Activated CD4-positive, CD25-positive, alpha-beta regulatory T cell treated with anti-CD3 and anti-CD28 coated beads, Interleukin-2, amount 50 U/mL, for 16 hours (primary cell): Measurements from ENCODE around the gene MAPK14.

ENCODE experiments used
- DNase-seq: peaks from one replicate; pipeline ENCODE4 v3.0.0-alpha.2; 2020; ENCODE audit warnings: low read depth, low spot score

MAPK14 gene

DNA sequence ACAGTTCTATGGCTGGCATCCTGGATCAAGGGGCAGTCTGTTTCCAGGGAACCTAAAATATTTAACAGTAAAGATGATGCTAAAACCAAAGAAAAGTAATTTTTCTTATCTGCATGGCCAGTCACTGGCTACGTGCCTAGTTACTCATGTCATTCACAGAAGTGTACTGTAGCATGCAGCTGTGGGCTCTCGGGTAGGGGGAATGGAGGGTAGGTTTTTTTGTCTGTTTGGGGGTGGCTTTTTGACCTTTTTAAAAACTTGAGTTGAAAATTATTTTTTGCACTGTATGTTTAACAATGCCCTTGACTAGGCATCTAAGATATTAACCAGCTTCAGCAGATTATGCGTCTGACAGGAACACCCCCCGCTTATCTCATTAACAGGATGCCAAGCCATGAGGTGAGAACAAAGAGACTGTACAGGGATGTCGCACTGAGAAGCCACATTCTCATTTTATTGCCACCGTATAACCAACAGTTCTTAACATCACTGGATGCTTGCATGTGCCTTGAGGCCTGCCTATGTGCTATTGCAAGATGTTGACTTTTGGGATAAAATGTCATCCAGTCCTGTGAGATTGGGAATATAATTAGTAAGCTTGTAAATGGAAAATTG, 72.4 kb downstream of the MAPK14 start:
- DNase-seq = no peak

DNA sequence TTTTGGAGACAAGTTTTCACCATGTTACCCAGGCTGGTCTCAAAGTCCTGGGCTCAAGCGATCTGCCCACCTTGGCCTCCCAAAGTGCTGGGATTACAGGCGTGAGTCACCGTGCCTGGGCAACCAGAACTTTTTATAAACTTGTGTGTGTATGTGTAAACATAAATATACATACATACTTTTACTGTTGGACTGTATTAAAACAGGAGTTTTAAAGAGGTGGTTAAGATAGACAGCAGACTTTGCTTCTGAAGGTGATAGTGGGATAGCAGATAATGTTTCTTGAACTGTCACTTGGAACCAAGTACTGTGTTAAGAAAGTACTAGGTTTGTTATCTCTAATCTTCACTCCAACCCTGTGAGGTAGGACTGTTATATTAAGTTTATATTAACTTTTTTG, 74.1 kb downstream of the MAPK14 start:
- DNase-seq = no peak

DNA sequence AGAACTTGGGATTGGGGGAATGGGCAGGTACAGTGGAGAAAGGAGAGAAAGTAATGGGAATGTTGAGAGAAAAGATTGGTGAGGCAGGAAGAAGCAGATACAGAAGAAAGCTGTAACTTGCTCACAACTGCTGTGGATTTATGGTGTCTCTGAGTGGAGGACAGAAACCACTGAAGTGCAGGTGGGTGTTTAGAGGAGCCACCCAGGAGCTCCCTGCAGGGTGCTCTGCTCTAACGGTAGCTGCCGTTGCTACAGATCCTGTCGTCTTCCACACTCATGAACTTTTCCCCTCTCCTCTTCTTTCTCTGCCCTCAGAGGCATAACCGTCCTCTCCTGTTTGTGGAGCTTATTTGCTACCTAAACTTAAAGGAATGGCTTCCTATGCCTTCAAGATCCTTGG, 75.2 kb downstream of the MAPK14 start:
- no peak for DNase-seq

DNA sequence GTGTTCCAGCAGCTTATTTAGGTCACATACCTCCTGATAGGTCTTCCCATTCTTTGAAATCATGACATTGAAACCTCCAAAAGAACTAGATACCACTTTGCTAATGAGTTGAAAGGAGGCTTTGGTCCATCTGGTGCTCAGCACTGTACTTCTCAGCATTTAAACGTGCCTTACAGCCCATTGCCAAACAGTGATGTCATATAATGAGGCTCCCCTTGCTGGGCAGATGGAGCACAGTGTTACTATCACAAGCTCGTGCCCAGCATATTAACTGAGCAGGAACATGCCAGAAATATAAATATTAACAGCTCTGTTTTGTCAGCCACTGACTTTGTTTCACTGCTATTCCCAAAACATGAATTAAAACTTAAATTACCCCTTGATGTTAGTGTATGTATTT, 77.2 kb downstream of the MAPK14 start:
- no peak for DNase-seq

DNA sequence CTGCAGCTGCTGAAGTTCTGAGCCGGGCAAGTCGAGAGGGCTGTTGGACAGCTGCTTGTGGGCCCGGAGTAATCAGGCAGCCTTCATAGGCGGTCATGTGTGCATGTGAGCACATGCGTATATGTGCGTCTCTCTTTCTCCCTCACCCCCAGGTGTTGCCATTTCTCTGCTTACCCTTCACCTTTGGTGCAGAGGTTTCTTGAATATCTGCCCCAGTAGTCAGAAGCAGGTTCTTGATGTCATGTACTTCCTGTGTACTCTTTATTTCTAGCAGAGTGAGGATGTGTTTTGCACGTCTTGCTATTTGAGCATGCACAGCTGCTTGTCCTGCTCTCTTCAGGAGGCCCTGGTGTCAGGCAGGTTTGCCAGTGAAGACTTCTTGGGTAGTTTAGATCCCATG, 81.5 kb downstream of the MAPK14 start:
- DNase-seq = no peak

DNA sequence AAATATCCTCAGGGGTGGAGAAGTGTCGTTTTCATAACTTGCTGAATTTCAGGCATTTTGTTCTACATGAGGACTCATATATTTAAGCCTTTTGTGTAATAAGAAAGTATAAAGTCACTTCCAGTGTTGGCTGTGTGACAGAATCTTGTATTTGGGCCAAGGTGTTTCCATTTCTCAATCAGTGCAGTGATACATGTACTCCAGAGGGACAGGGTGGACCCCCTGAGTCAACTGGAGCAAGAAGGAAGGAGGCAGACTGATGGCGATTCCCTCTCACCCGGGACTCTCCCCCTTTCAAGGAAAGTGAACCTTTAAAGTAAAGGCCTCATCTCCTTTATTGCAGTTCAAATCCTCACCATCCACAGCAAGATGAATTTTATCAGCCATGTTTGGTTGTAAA, 82.4 kb downstream of the MAPK14 start:
- no peak for DNase-seq

DNA sequence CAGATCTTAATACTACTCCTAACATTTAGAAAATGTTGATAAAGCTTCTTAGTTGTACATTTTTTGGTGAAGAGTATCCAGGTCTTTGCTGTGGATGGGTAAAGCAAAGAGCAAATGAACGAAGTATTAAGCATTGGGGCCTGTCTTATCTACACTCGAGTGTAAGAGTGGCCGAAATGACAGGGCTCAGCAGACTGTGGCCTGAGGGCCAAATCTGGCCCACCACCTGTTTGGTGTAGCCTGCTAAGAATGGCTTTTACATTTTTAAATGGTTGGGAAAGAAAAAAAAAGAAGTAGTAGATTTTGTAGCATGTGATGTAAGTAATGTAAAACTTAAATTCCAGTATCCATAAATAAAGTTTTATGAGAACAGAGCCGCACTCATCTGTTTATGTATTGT, 83.3 kb downstream of the MAPK14 start:
- no peak for DNase-seq

DNA sequence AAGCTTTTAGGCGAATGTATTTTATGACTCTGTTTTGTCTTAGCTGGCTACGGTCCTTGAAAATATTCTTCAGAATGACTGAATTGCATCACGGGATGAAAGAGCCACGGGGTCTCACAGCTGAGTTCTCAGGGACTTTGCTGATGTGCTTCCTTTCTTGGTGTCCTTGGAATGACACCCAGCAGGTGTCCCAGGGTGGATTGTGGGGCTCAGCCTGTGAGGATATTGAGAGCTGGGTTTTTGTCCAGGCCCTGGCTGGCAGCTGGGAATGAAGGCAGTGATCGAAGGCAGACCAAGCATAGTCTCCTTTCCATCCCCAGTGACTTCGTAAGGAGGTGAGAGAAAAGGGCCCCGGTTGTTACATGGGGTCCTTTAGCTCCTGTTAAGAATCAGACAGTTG, 83.9 kb downstream of the MAPK14 start:
- no peak for DNase-seq

DNA sequence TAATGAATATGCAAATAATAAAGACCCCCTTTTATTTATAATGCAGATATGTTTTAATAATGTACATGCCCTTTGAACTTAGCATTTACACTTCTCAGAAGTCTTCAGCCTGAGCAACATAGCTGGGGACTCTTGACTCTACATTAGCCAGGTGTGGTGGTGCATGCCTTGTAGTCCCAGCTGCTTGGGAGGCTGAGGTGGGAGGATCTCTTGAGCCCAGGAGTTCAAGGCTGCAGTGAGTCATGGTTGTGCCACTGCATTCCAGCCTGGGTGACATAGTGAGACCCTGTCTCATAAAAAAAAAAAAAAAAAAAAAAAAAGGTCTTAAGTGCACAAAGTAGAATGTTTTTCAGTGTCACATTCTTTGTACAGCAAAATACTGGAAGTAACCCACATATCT, 85.4 kb downstream of the MAPK14 start:
- DNase-seq = no peak

DNA sequence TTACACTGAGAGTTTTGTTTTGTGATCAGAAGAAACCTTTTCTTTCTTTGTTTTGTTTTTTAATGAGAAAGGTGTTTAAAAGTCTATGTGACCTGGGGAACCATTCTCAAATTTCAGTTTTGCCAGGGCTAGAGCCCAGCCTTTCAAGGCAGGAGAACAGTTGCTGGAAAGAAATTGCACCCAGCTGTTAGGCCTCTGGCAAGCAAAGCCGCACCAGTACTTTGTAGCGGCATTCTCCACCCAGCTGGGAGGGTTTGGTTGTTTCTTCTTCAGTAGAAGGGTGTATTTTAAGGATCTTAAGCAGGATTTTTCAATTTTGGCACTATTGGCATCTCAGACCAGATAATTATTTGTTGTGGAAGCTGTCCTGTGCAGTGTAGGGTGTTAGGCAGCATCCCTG, 86.1 kb downstream of the MAPK14 start:
- no peak for DNase-seq

DNA sequence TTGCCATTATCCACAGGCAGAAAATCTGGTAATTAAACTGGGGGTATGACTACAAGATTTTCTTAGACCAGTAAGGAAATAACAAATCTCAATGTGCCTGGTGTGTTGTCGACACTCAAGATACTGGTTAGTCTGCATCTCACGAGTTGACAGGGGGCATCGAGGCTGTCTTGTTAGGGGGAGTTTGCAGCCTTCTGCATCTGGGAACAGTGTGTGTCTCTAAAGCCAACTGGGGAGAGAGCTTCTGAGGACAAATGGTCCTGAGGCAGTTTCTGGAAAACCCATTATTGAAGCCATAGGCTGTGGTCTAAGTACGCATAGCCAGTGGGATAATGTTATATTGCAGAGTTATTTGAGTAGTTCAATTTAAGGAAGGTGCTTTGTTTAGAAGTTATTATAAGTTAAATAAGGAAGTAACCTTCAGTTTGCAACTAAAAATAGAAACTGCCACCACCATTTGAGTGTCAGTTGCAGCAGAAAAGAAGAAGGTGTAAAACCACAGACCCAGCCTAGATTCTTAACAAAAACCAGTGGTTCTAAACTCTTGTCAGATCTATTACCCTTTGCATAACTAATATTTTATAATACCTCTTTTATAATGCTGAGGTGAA, 87.3 kb downstream of the MAPK14 start:
- DNase-seq = no peak

DNA sequence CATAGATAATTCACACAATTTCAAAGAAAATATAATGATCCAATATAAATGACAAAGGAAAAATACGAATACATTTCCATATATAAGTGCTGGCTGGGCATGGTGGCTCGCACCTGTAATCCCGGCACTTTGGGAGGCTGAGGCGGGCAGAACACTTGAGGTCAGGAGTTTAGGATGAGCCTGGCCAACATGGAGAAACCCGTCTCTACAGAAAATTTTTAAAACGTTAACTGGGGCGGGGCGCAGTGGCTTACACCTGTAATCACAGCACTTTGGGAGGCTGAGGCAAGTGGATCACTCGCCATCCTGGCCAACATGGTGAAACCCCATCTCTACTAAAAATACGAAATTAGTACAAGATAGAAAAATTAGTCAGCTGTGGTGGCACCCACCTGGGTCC, 87.8 kb downstream of the MAPK14 start:
- DNase-seq = no peak

DNA sequence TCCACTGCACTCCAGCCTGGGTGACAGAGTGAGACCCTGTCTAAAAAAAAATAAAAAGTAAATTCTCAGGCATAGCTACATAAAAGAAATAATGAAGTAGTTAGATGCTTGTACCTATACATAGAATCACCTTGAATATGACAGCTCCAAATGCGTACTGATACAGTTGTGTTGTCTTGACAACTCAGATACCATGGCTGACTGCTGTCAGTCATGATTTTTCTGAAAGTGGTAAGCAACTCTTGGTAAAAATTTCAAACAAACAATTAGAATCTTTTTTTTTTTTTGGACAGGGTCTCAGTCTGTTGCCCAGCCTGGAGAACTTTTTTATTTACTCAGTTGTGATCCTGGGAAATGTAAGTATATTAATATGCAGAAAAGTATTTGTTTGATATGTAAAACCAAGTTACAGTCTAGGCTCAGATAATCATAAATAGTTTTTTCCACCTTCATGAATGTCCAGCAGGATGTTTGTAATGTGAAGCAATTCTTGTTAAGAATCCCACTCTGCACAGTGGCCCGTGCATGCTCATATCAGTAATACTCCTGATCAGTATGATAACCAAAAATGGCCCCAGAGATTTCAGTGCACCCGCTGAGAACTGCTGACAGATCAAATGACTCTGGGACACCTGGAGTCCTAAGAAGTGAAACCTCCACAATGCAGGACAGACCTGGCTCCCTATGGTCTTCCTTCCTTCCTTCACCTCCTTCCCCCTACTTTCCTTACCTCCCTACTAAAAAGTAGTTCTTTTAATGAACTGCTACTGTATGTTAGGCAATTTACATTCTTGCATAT, 88.7 kb downstream of the MAPK14 start:
- no peak for DNase-seq

DNA sequence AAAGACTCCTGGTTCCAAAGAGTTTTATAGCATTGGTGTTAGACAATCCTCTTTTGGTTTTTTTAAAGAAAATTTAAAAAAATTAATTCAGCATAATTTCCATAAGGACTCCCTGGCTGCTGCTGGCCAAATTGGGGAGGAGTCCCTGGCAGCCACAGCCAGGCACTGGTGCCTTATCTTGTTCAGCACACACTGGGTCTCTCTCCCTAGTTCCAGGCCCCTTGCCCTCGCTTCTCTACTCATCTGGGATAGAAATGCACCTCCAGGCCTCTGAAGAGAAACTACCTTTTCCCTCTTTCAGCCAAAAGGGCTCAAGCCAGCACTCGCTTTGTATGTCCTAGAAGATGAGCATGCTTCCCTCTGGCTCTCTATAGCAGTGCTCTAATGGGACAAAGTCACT, 89.3 kb downstream of the MAPK14 start:
- DNase-seq = no peak

DNA sequence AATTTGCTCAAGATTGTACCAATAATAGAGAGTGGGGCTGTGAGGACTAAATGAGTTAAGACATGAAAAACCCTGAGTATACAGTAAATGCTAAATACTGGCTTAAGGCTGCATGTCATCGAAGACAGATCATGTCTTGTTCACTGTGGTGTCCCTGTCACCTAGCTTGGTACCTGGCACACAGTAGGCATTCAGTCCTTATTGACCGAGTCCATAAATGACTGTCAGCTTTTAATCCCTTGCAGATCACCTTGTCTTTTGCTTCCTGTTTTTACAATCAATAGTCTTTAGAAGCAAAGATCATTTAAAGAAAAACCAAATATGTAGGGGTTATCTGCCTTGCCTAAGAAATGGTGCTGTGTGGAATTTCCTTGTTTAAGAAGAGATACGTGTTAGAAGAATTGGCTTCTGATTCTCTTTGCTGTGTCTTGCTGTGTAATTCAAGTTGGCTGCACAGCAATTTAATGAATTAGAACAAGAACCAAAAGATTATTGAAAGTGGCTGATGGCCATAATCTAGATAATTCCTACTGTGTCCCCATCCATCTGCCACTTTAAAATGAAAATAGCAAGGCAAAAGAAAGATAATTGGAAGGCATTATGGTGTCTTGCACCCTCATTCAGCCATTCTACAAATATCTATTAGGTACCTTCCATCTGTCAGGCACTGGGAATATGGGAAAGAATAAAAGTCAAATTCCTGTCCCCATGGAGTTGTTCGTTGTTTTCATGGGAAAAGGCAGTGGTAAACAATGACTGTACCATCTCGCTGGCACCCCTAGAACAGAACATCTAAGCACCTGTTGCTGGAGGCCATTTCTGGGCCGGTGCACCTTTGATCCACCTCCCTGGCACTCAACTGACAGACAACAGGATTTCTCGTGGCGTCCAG, 90.3 kb downstream of the MAPK14 start:
- DNase-seq = no peak

DNA sequence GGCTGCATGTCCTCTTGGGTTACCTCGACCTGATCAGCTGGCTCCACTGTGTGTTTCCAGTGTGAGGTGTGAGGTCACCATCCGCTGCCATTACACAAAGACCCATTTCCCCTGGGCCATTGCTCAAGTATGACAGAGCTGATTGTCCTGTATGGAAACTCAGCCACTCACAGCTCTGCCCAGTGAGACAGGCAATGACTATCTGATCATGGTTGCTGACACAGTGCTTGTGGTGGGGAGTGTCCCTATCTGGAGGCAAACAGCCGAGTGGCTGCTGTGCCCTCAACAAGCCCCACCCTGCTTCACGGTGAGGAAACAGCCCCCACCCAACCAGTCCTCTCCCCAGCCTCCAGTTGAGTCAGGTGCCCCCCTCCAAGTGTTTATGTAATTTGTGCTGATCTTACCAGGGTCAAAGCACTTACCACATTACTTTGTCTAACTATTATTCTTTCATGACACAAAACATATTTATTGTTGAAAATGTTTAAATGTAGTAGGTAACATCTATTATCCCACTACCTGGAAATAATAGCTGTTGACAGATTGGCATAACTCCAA, 91.0 kb downstream of the MAPK14 start:
- peak; percentile 48 for DNase-seq

DNA sequence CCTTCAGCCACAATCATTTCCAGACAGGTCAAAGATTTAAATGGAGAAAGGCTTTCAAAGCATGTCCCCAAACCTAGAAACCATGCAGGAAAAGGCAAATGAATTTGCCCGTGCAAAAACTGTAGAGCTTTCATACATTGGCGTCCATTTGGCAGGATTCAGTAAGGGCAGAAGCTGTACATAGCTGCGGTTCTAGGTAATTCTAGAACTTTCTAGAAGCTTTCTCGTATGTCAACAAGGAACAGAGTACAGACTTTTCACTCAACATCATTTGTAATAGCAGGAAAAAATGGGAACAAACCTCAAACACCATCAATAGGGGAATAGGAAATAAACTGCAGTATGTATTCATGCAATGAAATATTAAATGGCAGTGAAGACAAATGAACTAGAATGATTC, 91.6 kb downstream of the MAPK14 start:
- no peak for DNase-seq

DNA sequence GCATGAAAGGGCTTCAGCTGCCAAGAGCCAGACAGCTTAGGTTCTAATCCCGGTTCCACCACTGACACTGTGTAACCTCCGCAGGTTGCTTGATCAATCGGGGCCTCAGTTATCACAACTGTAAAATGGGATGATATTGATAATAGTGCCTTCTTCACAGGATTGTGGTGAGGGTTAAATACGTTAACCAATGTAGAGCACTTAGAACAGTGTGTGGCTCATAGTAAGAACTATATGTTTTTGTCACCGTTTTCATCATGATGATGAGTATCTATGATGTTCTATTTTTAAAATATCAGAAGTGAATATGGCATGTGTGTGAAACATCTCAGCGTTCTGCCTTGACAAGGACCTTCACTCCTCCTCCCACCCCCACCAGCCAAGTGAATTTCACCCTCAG, 92.4 kb downstream of the MAPK14 start:
- DNase-seq = no peak

DNA sequence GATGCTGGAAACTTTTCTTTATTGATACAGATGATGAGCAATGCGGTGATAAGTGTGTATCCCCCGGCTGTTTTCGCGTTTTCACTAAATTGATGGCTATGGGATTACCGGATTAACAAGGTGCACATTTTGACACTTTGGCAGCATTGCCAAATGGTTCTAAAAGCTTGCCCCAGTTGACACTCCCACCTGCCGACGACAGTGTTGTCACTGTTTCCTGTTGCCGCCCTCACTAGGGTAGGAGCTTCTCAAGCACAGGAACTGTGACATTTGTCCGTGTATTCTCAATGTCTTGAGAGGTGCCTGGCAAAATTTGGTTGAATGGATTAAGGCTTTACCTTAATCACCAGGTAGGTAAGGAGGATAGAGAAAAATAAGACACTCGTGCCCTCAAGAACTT, 92.9 kb downstream of the MAPK14 start:
- peak; percentile 64 for DNase-seq

DNA sequence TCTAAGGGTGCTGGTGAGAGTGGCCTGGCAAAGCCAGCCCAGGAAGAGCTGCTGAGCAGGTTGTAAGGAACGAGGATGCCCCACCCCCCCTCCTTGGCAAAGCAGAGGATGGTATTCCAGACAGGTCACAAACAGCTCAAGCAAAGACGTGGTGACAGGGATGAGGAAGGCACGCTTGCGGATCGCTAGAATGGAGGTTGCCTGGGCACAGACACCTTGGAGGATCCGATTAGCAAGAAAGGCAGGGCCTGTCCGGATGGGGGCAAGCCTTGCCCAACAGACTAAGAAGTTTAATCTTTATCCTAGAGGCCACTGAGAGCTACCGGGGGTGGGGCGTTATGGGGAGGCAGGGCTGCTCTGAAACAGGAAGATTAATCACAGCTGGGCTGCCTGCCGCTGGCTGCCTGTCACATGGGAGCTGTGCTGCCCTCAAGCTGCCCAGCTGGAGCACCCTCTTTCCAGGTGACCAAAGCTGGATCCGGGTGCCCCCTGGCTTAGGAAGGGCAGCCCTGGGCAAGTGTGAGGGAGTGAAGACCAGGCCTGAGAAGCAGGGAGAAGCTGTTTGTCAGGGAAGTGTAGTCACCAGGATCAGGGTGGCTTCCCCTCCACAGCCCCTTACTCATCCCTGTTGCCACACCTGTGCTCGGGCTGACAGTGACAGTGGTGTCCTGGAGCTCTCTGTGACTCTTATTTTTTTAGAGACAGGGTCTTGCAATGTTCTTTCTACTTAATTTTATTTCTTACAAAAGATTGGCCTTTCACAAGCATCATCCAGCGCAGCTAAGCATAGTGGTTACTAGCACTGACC, 93.6 kb downstream of the MAPK14 start:
- DNase-seq = peak; percentile 31
